HepG2 (cell line): ENCODE measurements around the gene RPL36AL. TPM values are rescaled to one million over a fixed set of nuclear protein-coding genes. Genes with fewer than 3 reads are reported as not detected.

Source experiments
- ARID2 ChIP-seq: sonication (generic); formaldehyde crosslinking; IDR thresholded peaks from 2 replicates; pipeline ENCODE4 v1.8.1; 2022; ENCODE audit warnings: mild to moderate bottlenecking, missing genetic modification reagents, borderline replicate concordance
- ATF7 ChIP-seq, 2 experiments: fragments of 450-650 bp in 1 of 2; sonication (generic) in 1 of 2; formaldehyde crosslinking in 1 of 2; IDR thresholded peaks; 2 replicates each; pipeline versions ENCODE4 v1.4.0 to v1.6.1; 2016 to 2020; ENCODE audit warnings: antibody characterized with exemption in 1 of 2, mild to moderate bottlenecking in 1 of 2, missing genetic modification reagents in 1 of 2
- BORCS8-MEF2B ChIP-seq: sonication (generic); formaldehyde crosslinking; IDR thresholded peaks from 2 replicates; pipeline ENCODE4 v1.8.0; 2022; ENCODE audit warnings: mild to moderate bottlenecking, missing genetic modification reagents
- DPF2 ChIP-seq: sonication (generic); formaldehyde crosslinking; IDR thresholded peaks from 2 replicates; pipeline ENCODE4 v1.4.0; 2020; ENCODE audit warnings: mild to moderate bottlenecking, low read depth, missing genetic modification reagents, borderline replicate concordance
- HDAC1 ChIP-seq: sonication (generic); formaldehyde crosslinking; IDR thresholded peaks from 2 replicates; pipeline ENCODE4 v1.5.1; 2020; ENCODE audit warnings: mild to moderate bottlenecking, missing genetic modification reagents
- HES4 ChIP-seq: sonication (generic); formaldehyde crosslinking; IDR thresholded peaks from 2 replicates; pipeline ENCODE4 v1.9.0; 2021; ENCODE audit warnings: mild to moderate bottlenecking, missing genetic modification reagents, borderline replicate concordance
- MEF2D ChIP-seq: sonication (generic); formaldehyde crosslinking; IDR thresholded peaks from 2 replicates; pipeline ENCODE4 v1.5.1; 2020; ENCODE audit warnings: mild to moderate bottlenecking, missing genetic modification reagents
- MIER3 ChIP-seq: IDR thresholded peaks from 2 replicates; pipeline ENCODE4 v1.6.1; 2016; ENCODE audit warnings: missing compliant biosample characterization, borderline replicate concordance
- SNAPC2 ChIP-seq: sonication (generic); formaldehyde crosslinking; IDR thresholded peaks from 2 replicates; pipeline ENCODE4 v1.8.1; 2022; ENCODE audit warnings: mild to moderate bottlenecking, missing genetic modification reagents
- ZFP41 ChIP-seq: sonication (generic); formaldehyde crosslinking; IDR thresholded peaks from 2 replicates; pipeline ENCODE4 v1.4.0; 2020; ENCODE audit warnings: mild to moderate bottlenecking, missing genetic modification reagents, borderline replicate concordance
- ZNF253 ChIP-seq: sonication (generic); formaldehyde crosslinking; IDR thresholded peaks from 2 replicates; pipeline ENCODE4 v1.8.0; 2022; ENCODE audit warnings: mild to moderate bottlenecking, missing genetic modification reagents, borderline replicate concordance
- ZNF335 ChIP-seq: sonication (generic); formaldehyde crosslinking; IDR thresholded peaks from 2 replicates; pipeline ENCODE4 v1.4.0; 2020; ENCODE audit warnings: missing genetic modification reagents
- ZNF337 ChIP-seq: sonication (generic); formaldehyde crosslinking; IDR thresholded peaks from 2 replicates; pipeline ENCODE4 v1.5.1; 2020; ENCODE audit warnings: missing genetic modification reagents, low read depth, mild to moderate bottlenecking, borderline replicate concordance
- polyA plus RNA-seq, 8 experiments: library from polyadenylated mRNA; depleted of rRNA in 3 of 8; stranded (reverse) in 7 of 8; unstranded in 1 of 8; fragments of >200 nt; fragmentation: Illumina TruSeq in 4 of 8; extraction: Trizol in 4 of 8; gene quantifications; 2 replicates each; pipeline versions ENCODE4 v1.2.1 to v1.2.3, GENCODE V29; 2011 to 2016; ENCODE audit warnings: low read depth in 4 of 8, missing spikeins in 1 of 8, mixed read lengths in 1 of 8; ENCODE audit not compliant: insufficient read depth in 1 of 8
- total RNA-seq, 5 experiments: library from RNA; depleted of rRNA; stranded (reverse); fragments of >200 nt; fragmentation: Illumina TruSeq; extraction: Trizol; gene quantifications; 2 replicates each; pipeline ENCODE4 v1.2.3, GENCODE V29; 2016; ENCODE audit warnings: low read depth in 1 of 5
- TF ChIP-seq, protein P1 (sequence below): sonication (generic); formaldehyde crosslinking; IDR thresholded peaks from 2 replicates; pipeline ENCODE4 v1.5.1; 2020; ENCODE audit warnings: mild to moderate bottlenecking, missing genetic modification reagents, moderate library complexity
- TF ChIP-seq, protein P2 (sequence below): sonication (generic); formaldehyde crosslinking; IDR thresholded peaks from 2 replicates; pipeline ENCODE4 v1.8.0; 2022; ENCODE audit warnings: mild to moderate bottlenecking, missing genetic modification reagents, moderate library complexity
- TF ChIP-seq, protein P3 (sequence below): IDR thresholded peaks from 2 replicates; pipeline ENCODE4 v1.6.1; 2016
- TF ChIP-seq, protein P4 (sequence below): sonication (generic); formaldehyde crosslinking; IDR thresholded peaks from 2 replicates; pipeline ENCODE4 v1.8.1; 2022; ENCODE audit warnings: low read depth, mild to moderate bottlenecking, missing genetic modification reagents

The RPL36AL gene
- total and polyA plus RNA-seq, 2 of the 13 experiments (the other 11 are each of a cell fraction or from before 2014, with no cell fraction given) = 90.0 to 294 TPM

DNA sequence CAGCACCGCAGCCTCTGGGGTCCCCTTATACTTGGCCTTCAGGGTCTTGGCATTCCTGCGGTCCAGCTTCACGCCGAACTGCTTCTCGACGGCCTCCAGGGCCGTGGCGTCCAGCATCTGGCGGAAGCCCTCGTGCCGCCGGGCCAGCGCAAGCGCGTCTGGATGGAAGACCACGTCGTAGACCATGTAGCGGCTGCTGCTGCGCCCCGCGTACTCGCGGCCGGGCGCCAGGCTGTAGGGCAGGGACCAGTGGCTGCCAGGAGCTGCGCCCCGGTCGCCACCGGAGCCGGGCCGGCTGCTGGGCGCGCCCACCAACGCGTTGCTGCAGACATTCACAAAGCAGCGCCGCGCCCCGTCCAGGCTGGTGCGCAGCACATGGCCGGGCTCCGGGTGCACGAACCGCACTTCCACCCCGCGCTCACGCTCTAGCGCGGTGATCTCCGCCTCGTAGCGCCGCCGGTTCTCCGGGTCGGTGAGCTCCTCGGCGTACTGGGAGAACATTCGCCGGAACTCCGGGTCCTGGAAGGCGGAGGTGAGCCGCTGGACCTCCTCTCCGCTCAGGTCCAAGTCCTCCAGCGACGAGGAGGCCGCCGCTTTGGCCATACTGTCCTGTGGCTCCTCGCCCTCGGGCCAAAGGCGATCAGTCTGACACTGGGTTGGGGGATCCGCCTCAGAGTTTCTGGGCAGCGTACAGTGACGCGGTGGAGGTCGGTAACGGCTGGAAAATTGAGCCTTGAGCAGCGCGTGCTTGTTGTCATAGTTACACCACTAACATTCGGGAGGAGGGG lies 14.3 kb upstream of the RPL36AL start, which contains the start of gene DNAAF2 (continued):
- TF ChIP-seq DPF2 (CRISPR knock-in tag) = no peak
- 0 out of 2 replicates have a peak, but pooled peaks have one; percentile 10 for TF ChIP-seq ZFP41 (CRISPR knock-in tag)
- peak; percentile 92 for TF ChIP-seq HES4
- TF ChIP-seq, protein P1, sequence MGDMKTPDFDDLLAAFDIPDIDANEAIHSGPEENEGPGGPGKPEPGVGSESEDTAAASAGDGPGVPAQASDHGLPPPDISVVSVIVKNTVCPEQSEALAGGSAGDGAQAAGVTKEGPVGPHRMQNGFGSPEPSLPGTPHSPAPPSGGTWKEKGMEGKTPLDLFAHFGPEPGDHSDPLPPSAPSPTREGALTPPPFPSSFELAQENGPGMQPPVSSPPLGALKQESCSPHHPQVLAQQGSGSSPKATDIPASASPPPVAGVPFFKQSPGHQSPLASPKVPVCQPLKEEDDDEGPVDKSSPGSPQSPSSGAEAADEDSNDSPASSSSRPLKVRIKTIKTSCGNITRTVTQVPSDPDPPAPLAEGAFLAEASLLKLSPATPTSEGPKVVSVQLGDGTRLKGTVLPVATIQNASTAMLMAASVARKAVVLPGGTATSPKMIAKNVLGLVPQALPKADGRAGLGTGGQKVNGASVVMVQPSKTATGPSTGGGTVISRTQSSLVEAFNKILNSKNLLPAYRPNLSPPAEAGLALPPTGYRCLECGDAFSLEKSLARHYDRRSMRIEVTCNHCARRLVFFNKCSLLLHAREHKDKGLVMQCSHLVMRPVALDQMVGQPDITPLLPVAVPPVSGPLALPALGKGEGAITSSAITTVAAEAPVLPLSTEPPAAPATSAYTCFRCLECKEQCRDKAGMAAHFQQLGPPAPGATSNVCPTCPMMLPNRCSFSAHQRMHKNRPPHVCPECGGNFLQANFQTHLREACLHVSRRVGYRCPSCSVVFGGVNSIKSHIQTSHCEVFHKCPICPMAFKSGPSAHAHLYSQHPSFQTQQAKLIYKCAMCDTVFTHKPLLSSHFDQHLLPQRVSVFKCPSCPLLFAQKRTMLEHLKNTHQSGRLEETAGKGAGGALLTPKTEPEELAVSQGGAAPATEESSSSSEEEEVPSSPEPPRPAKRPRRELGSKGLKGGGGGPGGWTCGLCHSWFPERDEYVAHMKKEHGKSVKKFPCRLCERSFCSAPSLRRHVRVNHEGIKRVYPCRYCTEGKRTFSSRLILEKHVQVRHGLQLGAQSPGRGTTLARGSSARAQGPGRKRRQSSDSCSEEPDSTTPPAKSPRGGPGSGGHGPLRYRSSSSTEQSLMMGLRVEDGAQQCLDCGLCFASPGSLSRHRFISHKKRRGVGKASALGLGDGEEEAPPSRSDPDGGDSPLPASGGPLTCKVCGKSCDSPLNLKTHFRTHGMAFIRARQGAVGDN (CRISPR knock-in tag) = peak; percentile 91
- TF ChIP-seq ZNF337 (CRISPR knock-in tag) = peak; percentile 58; the same call in 1 of the 2 replicates
- TF ChIP-seq, protein P2, sequence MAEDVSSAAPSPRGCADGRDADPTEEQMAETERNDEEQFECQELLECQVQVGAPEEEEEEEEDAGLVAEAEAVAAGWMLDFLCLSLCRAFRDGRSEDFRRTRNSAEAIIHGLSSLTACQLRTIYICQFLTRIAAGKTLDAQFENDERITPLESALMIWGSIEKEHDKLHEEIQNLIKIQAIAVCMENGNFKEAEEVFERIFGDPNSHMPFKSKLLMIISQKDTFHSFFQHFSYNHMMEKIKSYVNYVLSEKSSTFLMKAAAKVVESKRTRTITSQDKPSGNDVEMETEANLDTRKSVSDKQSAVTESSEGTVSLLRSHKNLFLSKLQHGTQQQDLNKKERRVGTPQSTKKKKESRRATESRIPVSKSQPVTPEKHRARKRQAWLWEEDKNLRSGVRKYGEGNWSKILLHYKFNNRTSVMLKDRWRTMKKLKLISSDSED (CRISPR knock-in tag) = 0 out of 2 replicates have a peak, but pooled peaks have one; percentile 30
- TF ChIP-seq HDAC1 (CRISPR knock-in tag) = peak; percentile 77
- no peak for TF ChIP-seq MEF2D (CRISPR knock-in tag)
- peak; percentile 57; the same call in 1 of the 2 replicates for TF ChIP-seq ZNF253 (CRISPR knock-in tag)
- peak; percentile 68; the same call in 1 of the 2 replicates for TF ChIP-seq ARID2 (CRISPR knock-in tag)
- TF ChIP-seq ZNF335 (CRISPR knock-in tag) = 0 out of 2 replicates have a peak, but pooled peaks have one; percentile 39
- TF ChIP-seq BORCS8-MEF2B = 0 out of 2 replicates have a peak, but pooled peaks have one; percentile 21
- TF ChIP-seq SNAPC2 (CRISPR knock-in tag) = peak; percentile 78; the same call in 1 of the 2 replicates
- TF ChIP-seq, protein P3, sequence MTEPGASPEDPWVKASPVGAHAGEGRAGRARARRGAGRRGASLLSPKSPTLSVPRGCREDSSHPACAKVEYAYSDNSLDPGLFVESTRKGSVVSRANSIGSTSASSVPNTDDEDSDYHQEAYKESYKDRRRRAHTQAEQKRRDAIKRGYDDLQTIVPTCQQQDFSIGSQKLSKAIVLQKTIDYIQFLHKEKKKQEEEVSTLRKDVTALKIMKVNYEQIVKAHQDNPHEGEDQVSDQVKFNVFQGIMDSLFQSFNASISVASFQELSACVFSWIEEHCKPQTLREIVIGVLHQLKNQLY = 0 out of 2 replicates have a peak, but pooled peaks have one; percentile 2
- TF ChIP-seq, protein P4, sequence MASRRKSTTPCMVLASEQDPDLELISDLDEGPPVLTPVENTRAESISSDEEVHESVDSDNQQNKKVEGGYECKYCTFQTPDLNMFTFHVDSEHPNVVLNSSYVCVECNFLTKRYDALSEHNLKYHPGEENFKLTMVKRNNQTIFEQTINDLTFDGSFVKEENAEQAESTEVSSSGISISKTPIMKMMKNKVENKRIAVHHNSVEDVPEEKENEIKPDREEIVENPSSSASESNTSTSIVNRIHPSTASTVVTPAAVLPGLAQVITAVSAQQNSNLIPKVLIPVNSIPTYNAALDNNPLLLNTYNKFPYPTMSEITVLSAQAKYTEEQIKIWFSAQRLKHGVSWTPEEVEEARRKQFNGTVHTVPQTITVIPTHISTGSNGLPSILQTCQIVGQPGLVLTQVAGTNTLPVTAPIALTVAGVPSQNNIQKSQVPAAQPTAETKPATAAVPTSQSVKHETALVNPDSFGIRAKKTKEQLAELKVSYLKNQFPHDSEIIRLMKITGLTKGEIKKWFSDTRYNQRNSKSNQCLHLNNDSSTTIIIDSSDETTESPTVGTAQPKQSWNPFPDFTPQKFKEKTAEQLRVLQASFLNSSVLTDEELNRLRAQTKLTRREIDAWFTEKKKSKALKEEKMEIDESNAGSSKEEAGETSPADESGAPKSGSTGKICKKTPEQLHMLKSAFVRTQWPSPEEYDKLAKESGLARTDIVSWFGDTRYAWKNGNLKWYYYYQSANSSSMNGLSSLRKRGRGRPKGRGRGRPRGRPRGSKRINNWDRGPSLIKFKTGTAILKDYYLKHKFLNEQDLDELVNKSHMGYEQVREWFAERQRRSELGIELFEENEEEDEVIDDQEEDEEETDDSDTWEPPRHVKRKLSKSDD (CRISPR knock-in tag) = no peak
- no peak for TF ChIP-seq ATF7 (IDR thresholded peaks at IDR 0.05)
- no peak for TF ChIP-seq ATF7 (CRISPR knock-in tag; IDR thresholded peaks at IDR 0.05)
- TF ChIP-seq MIER3 (CRISPR knock-in tag) = no peak; the same call in 1 of the 2 replicates
